ENCODE measurements around the gene CSNK1A1L.

CSNK1A1L gene

GRCh38 chr13:37131092-37131491 is 25.6 kb upstream of the CSNK1A1L start:
- TF ChIP-seq CTCF (IDR thresholded peaks at IDR 0.05; ENCODE audit: insufficient read depth, low read depth, low read length, missing control alignments) = no peak
- DNase-seq (ENCODE audit: low read depth) = no peak
- no peak overlapping the region for H3K4me3 ChIP-seq (ENCODE audit: low read depth, low read length)

GRCh38 chr13:37129866-37130265 is 24.4 kb upstream of the CSNK1A1L start:
- DNase-seq (ENCODE audit: low read depth) = no peak
- H3K4me3 ChIP-seq (ENCODE audit: low read depth, low read length) = no peak overlapping the region
- TF ChIP-seq CTCF (IDR thresholded peaks at IDR 0.05; ENCODE audit: insufficient read depth, low read depth, low read length, missing control alignments) = no peak

GRCh38 chr13:37127691-37128241 is 22.3 kb upstream of the CSNK1A1L start:
- H3K4me3 ChIP-seq (ENCODE audit: low read depth, low read length) = no peak overlapping the region
- DNase-seq (ENCODE audit: low read depth) = no peak

GRCh38 chr13:37123337-37123736 is 17.9 kb upstream of the CSNK1A1L start:
- TF ChIP-seq CTCF (IDR thresholded peaks at IDR 0.05; ENCODE audit: insufficient read depth, low read depth, low read length, missing control alignments) = no peak
- no peak overlapping the region for H3K4me3 ChIP-seq (ENCODE audit: low read depth, low read length)
- no peak for DNase-seq (ENCODE audit: low read depth)

More at GRCh38 chr13:37127691-37128241, 22.3 kb upstream of the CSNK1A1L start:
- TF ChIP-seq CTCF (IDR thresholded peaks at IDR 0.05; ENCODE audit: insufficient read depth, low read depth, low read length, missing control alignments) = no peak

- TF ChIP-seq CTCF (IDR thresholded peaks at IDR 0.05; ENCODE audit: insufficient read depth, low read depth, low read length, missing control alignments) = no peak
- H3K4me3 ChIP-seq (ENCODE audit: low read depth, low read length) = no peak overlapping the region
- no peak for DNase-seq (ENCODE audit: low read depth)
These were observed 12.6 kb upstream of the CSNK1A1L start for GRCh38 chr13:37118016-37118415.

GRCh38 chr13:37114250-37114649 is 8.8 kb upstream of the CSNK1A1L start:
- no peak overlapping the region for H3K4me3 ChIP-seq (ENCODE audit: low read depth, low read length)
- no peak for DNase-seq (ENCODE audit: low read depth)
- TF ChIP-seq CTCF (IDR thresholded peaks at IDR 0.05; ENCODE audit: insufficient read depth, low read depth, low read length, missing control alignments) = no peak

GRCh38 chr13:37113534-37113933 is 8.1 kb upstream of the CSNK1A1L start:
- DNase-seq (ENCODE audit: low read depth) = no peak
- H3K4me3 ChIP-seq (ENCODE audit: low read depth, low read length) = no peak overlapping the region
- TF ChIP-seq CTCF (IDR thresholded peaks at IDR 0.05; ENCODE audit: insufficient read depth, low read depth, low read length, missing control alignments) = no peak
